ENCODE measurements around the gene APEX1.
"Not testable (repeated sequence)": the region's sequence is repeated elsewhere in the genome, so short reads cannot be mapped to it uniquely, and the experiment has no call there.

The APEX1 gene

DNA sequence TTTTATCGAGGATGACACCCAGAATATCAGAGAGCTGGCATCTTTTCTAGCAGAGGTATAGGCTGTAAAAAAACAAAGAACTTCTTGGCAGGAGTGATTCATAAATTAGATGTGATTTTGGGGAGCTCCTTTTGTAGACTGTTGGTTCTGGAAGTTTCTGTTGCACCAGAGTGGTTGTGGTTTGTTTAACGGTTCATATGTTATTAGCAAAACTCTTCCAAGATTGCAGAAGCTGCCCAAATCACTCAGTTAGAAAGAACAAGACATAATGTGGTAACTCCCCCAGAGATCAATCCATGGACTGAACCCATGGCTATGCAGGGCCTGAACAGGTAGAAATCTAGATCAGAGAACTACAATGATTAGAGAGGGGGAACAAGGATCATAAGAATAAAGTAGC lies 43.6 kb downstream of the APEX1 start:
- no peak overlapping the region for H3K4me3 ChIP-seq (ENCODE audit: control insufficient read depth, low read depth, low read length)

DNA sequence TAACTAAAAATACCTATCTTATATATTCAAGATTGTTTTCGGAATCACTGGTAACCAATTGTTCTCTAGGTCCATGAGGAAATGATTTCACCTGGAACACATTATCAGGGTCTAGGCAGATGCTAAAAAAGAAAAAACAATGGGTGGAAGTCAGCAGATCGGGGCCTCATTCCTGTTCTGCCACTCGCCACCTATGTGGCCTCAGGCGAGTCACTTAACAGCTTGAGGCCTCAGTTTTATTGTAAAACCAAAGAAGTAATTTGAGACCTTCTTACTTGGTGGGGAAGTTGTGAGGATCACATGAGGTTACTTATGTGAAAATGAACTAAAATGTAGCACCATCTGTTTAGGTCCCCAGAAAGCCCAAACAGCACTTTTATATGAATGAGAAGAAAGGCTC lies 44.1 kb downstream of the APEX1 start:
- DNase-seq (ENCODE audit: low read depth): no peak

More for the DNA sequence above, 43.6 kb downstream of the APEX1 start:
- no peak for DNase-seq (ENCODE audit: low read depth)
- TF ChIP-seq, protein P1, sequence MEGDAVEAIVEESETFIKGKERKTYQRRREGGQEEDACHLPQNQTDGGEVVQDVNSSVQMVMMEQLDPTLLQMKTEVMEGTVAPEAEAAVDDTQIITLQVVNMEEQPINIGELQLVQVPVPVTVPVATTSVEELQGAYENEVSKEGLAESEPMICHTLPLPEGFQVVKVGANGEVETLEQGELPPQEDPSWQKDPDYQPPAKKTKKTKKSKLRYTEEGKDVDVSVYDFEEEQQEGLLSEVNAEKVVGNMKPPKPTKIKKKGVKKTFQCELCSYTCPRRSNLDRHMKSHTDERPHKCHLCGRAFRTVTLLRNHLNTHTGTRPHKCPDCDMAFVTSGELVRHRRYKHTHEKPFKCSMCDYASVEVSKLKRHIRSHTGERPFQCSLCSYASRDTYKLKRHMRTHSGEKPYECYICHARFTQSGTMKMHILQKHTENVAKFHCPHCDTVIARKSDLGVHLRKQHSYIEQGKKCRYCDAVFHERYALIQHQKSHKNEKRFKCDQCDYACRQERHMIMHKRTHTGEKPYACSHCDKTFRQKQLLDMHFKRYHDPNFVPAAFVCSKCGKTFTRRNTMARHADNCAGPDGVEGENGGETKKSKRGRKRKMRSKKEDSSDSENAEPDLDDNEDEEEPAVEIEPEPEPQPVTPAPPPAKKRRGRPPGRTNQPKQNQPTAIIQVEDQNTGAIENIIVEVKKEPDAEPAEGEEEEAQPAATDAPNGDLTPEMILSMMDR (conservative IDR thresholded peaks at IDR 0.05; ENCODE audit: control insufficient read depth, insufficient read depth, low read depth, low read length): no peak

DNA sequence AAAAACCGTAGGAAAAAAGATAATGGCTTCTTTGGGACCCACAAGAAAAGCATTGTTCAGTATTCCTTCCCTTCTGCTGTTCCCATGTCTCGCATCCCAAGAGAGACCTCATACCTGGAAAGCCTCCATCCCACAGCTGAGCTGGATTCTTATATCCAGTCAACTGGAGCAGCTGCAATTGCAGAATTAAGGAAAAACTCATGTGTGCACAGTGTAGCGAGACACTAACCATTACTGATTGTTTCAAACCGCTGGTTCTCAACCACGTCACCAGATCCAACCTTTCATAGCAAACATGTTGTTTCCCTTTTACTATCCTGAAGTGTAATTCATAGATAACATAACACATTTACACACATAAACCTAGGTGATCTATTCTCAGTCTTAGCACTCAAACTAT lies 44.9 kb downstream of the APEX1 start:
- H3K4me3 ChIP-seq (ENCODE audit: control insufficient read depth, low read depth, low read length): no peak overlapping the region
- no peak for DNase-seq (ENCODE audit: low read depth)
- TF ChIP-seq, protein P1 (conservative IDR thresholded peaks at IDR 0.05; ENCODE audit: control insufficient read depth, insufficient read depth, low read depth, low read length): no peak

More for the DNA sequence above, 44.1 kb downstream of the APEX1 start:
- H3K4me3 ChIP-seq (ENCODE audit: control insufficient read depth, low read depth, low read length): no peak overlapping the region
- TF ChIP-seq, protein P1 (conservative IDR thresholded peaks at IDR 0.05; ENCODE audit: control insufficient read depth, insufficient read depth, low read depth, low read length): no peak

DNA sequence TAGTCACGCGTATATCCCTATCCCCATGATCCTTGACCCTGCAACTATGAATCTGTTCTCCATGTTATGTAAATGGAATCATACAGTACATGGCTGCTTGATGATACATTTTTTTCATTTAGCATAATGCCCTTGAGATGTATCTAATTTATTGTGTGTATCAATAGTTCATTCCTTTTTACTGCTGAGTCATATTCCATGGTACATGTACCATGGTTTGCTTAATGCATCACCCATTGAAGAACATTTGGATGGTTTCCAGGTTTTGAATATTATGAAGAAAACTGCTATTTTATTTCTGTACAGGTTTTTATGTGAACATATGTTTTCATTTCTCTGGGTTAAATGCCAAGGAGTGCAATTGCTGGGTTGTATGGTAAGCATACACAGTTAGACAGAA lies 46.3 kb downstream of the APEX1 start:
- H3K4me3 ChIP-seq (ENCODE audit: control insufficient read depth, low read depth, low read length): no peak overlapping the region
- TF ChIP-seq, protein P1 (conservative IDR thresholded peaks at IDR 0.05; ENCODE audit: control insufficient read depth, insufficient read depth, low read depth, low read length): no peak

DNA sequence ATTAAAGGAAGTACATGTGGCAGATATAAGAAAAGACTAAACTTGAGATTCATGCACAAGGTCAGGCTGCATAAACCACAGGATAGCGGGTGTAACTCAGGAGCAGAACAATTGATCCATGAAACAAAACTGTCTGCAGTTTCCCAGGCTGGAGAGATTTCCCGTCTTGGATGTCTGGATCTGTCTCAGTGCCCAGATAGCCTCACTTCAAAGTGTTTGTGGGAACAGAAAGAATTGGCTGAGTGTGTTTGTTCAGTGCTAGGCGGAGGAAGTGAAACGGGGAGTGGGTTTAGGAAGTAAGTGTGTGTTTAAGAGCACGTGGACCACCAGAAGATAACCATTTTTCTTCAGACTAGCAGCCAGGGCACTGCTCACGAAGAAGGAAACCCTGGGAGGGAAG lies 48.9 kb downstream of the APEX1 start:
- DNase-seq (ENCODE audit: low read depth): no peak
- TF ChIP-seq, protein P1 (conservative IDR thresholded peaks at IDR 0.05; ENCODE audit: control insufficient read depth, insufficient read depth, low read depth, low read length): no peak
- H3K4me3 ChIP-seq (ENCODE audit: control insufficient read depth, low read depth, low read length): no peak overlapping the region

More for the DNA sequence above, 46.3 kb downstream of the APEX1 start:
- DNase-seq (ENCODE audit: low read depth): peak; percentile 83

DNA sequence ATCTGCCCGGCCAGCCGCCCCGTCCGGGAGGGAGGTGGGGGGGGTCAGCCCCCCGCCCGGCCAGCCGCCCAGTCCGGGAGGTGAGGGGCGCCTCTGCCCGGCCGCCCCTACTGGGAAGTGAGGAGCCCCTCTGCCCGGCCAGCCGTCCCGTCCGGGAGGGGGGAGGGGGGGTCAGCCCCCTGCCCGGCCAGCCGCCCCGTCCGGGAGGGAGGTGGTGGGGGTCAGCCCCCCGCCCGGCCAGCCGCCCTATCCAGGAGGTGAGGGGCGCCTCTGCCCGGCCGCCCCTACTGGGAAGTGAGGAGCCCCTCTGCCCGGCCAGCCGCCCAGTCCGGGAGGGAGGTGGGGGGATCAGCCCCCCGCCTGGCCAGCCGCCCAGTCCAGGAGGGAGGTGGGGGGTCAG lies 51.2 kb downstream of the APEX1 start:
- not testable (repeated sequence) for DNase-seq (ENCODE audit: low read depth); H3K4me3 ChIP-seq (ENCODE audit: control insufficient read depth, low read depth, low read length)

DNA sequence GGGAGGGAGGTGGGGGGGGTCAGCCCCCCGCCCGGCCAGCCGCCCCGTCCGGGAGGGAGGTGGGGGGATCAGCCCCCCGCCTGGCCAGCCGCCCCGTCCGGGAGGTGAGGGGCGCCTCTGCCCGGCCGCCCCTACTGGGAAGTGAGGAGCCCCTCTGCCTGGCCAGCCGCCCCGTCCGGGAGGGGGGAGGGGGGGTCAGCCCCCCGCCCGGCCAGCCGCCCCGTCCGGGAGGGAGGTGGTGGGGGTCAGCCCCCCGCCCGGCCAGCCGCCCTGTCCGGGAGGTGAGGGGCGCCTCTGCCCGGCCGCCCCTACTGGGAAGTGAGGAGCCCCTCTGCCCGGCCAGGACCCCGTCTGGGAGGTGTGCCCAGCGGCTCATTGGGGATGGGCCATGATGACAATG lies 51.7 kb downstream of the APEX1 start:
- not testable (repeated sequence) for H3K4me3 ChIP-seq (ENCODE audit: control insufficient read depth, low read depth, low read length); DNase-seq (ENCODE audit: low read depth)

Data from fibroblast of mammary gland (primary cell).